Tibial nerve (tissue), 4 donors: ENCODE data around the gene ANKRD11.

Source experiments
- CTCF ChIP-seq, 5 experiments: fragments of 200-600 bp in 3 of 5; fragments of 450-650 bp in 2 of 5; sonication (generic) in 3 of 5; IDR thresholded peaks; one replicate each; pipeline ENCODE4 v1.5.1; 2016 to 2019; ENCODE audit warnings: antibody characterized with exemption in 5 of 5, mild to moderate bottlenecking in 3 of 5, moderate library complexity in 2 of 5
- EP300 ChIP-seq, 2 donors: sonication (generic); formaldehyde crosslinking; IDR thresholded peaks; one replicate each; pipeline ENCODE4 v1.6.1; 2017; ENCODE audit warnings: antibody characterized with exemption in 2 of 2, mild to moderate bottlenecking in 1 of 2

- TF ChIP-seq CTCF (IDR thresholded peaks at IDR 0.05) (no peak), EP300 (IDR thresholded peaks at IDR 0.05) (no peak)
These were observed 81.1 kb downstream of the ANKRD11 start for GRCh38 chr16:89409161-89409711.
